DND-41 (cell line): ENCODE measurements around the gene NRXN3.

Experiments
- ATAC-seq: fragments of 200-7000 bp; cut with Tn5 transposase; 3 replicates; pipeline ENCODE4 v1.9.1; 2021; ENCODE audit warnings: low read depth; ENCODE audit not compliant: insufficient read depth
- DNase-seq: peaks from one replicate; pipeline ENCODE4 v3.0.0-alpha.2; 2020
- H2AFZ ChIP-seq: 2 replicates; pipeline ENCODE4 v1.6.0; 2012; ENCODE audit warnings: low read depth, low read length
- H3K27ac ChIP-seq: 2 replicates; pipeline ENCODE4 v1.5.1; 2012; ENCODE audit warnings: low read length, inconsistent platforms
- H3K27me3 ChIP-seq: fragments of 200-600 bp; sonication (generic); 2 replicates; pipeline ENCODE4 v1.6.0; 2012; ENCODE audit warnings: low read length, mild to moderate bottlenecking, inconsistent platforms; ENCODE audit not compliant: insufficient read depth, poor library complexity
- H3K36me3 ChIP-seq: 2 replicates; pipeline ENCODE4 v1.5.1; 2012; ENCODE audit warnings: low read length, inconsistent platforms; ENCODE audit not compliant: insufficient read depth
- H3K4me1 ChIP-seq: 2 replicates; pipeline ENCODE4 v1.5.1; 2012; ENCODE audit warnings: mild to moderate bottlenecking, low read length; ENCODE audit not compliant: insufficient read depth
- H3K4me2 ChIP-seq: 2 replicates; pipeline ENCODE4 v1.6.0; 2012; ENCODE audit warnings: mild to moderate bottlenecking, moderate library complexity, low read length, inconsistent platforms; ENCODE audit not compliant: insufficient read depth
- H3K4me3 ChIP-seq, 2 experiments: fragments of 200-600 bp in 1 of 2; shearing (Covaris generic) in 1 of 2; 2 replicates each; pipeline ENCODE4 v1.5.1; 2012 to 2016; ENCODE audit warnings: inconsistent platforms in 2 of 2, low read length in 2 of 2, mild to moderate bottlenecking in 2 of 2, low read depth in 1 of 2, moderate library complexity in 1 of 2
- H3K79me2 ChIP-seq: 2 replicates; pipeline ENCODE4 v1.6.0; 2012; ENCODE audit warnings: low read length, inconsistent platforms; ENCODE audit not compliant: insufficient read depth
- H3K9ac ChIP-seq: 2 replicates; pipeline ENCODE4 v1.6.0; 2012; ENCODE audit warnings: low read depth, mild to moderate bottlenecking, inconsistent platforms, low read length, moderate library complexity
- H3K9me3 ChIP-seq: 2 replicates; pipeline ENCODE4 v1.5.1; 2012; ENCODE audit warnings: low read length, moderate library complexity, mild to moderate bottlenecking, inconsistent platforms; ENCODE audit not compliant: insufficient read depth, severe bottlenecking
- H4K20me1 ChIP-seq: 2 replicates; pipeline ENCODE4 v1.6.0; 2012; ENCODE audit warnings: low read length; ENCODE audit not compliant: insufficient read depth
- EZH2 ChIP-seq: IDR thresholded peaks from 3 replicates; pipeline ENCODE4 v1.6.1; 2012; ENCODE audit warnings: borderline replicate concordance, low read depth, mild to moderate bottlenecking, moderate library complexity, low read length, inconsistent platforms; ENCODE audit not compliant: severe bottlenecking
- TF ChIP-seq, protein P1 (sequence below): IDR thresholded peaks from 2 replicates; pipeline ENCODE4 v1.5.1; 2012; ENCODE audit warnings: borderline replicate concordance, low read length, moderate library complexity, mild to moderate bottlenecking; ENCODE audit not compliant: poor library complexity, severe bottlenecking; ENCODE audit errors: extremely low read depth

Gene NRXN3

DNA sequence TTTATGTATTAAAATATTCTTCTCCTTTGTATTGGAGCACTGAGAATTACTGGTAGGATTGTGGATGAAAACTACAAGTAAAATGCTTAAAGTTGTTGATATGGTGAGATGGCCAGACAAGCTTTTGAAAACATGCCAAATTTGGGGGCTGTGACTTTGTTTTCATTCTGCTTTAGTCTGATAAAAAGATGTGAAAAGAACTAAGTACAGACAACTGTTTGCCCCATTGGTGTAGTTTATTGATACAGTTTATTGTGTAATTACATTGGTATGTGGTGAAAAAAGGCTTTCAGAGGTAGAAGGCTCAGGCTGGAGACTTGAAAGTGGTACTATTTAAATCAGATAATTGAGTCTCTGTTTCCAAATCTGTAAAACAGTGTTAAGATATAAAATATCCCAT, 1294.3 kb downstream of the NRXN3 start:
- Histone ChIP-seq H3K36me3 (no peaks in the 10 kb centered on the region), H3K9ac (no peak overlapping the region), H4K20me1 (no peaks in the 10 kb centered on the region), H3K4me3 (no peak overlapping the region), H3K4me2 (no peak overlapping the region), H2AFZ (no peak overlapping the region), H3K79me2 (no peaks in the 10 kb centered on the region), H3K27me3 (no peaks in the 10 kb centered on the region), H3K9me3 (no peaks in the 10 kb centered on the region), H3K4me1 (no peaks in the 10 kb centered on the region), H3K27ac (no peak overlapping the region)
- ATAC-seq (no peak), DNase-seq (no peak)
- TF ChIP-seq EZH2: no peak
- TF ChIP-seq, protein P1, sequence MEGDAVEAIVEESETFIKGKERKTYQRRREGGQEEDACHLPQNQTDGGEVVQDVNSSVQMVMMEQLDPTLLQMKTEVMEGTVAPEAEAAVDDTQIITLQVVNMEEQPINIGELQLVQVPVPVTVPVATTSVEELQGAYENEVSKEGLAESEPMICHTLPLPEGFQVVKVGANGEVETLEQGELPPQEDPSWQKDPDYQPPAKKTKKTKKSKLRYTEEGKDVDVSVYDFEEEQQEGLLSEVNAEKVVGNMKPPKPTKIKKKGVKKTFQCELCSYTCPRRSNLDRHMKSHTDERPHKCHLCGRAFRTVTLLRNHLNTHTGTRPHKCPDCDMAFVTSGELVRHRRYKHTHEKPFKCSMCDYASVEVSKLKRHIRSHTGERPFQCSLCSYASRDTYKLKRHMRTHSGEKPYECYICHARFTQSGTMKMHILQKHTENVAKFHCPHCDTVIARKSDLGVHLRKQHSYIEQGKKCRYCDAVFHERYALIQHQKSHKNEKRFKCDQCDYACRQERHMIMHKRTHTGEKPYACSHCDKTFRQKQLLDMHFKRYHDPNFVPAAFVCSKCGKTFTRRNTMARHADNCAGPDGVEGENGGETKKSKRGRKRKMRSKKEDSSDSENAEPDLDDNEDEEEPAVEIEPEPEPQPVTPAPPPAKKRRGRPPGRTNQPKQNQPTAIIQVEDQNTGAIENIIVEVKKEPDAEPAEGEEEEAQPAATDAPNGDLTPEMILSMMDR: no peak

DNA sequence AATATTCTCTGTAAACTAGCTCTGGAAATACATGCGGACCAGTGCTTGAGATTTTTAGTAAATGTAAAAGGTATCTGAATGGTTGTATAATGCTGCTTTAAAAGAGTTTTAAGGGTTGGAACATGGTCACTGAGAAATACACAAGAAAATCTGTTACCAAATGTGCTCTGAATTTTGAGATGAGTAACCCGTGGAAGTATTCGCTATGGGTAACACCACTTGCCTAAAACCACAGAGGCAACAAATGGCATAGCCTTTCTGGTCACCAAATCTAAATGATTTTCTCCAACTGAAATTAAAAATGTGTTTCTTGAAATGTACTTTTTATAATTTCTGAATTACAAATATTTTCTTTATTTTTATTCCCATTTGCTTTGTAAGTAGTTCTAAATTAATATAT, 1295.5 kb downstream of the NRXN3 start:
- no peak for TF ChIP-seq EZH2
- TF ChIP-seq, protein P1: no peak
- Histone ChIP-seq H3K36me3 (no peaks in the 10 kb centered on the region), H2AFZ (no peak overlapping the region), H3K27ac (no peak overlapping the region), H4K20me1 (no peaks in the 10 kb centered on the region), H3K4me1 (no peaks in the 10 kb centered on the region), H3K27me3 (no peaks in the 10 kb centered on the region), H3K9ac (no peak overlapping the region), H3K4me2 (no peak overlapping the region), H3K4me3 (no peak overlapping the region), H3K9me3 (no peaks in the 10 kb centered on the region), H3K79me2 (no peaks in the 10 kb centered on the region)
- ATAC-seq (no peak), DNase-seq (no peak)

- no peaks in the 10 kb centered on the region for H3K4me1 ChIP-seq
- DNase-seq (no peak), ATAC-seq (no peak)
- H3K4me2 ChIP-seq: no peak overlapping the region
- H3K9ac ChIP-seq: no peak overlapping the region
- H3K27me3 ChIP-seq: no peaks in the 10 kb centered on the region
- TF ChIP-seq, protein P1: no peak
- TF ChIP-seq EZH2: no peak
- H3K9me3 ChIP-seq: no peaks in the 10 kb centered on the region
- no peaks in the 10 kb centered on the region for H3K79me2 ChIP-seq
- H3K27ac ChIP-seq: no peak overlapping the region
- H3K4me3 ChIP-seq: no peak overlapping the region
- no peak overlapping the region for H2AFZ ChIP-seq
- no peaks in the 10 kb centered on the region for H4K20me1 ChIP-seq
- H3K36me3 ChIP-seq: no peaks in the 10 kb centered on the region
Observed at GRCh38 chr14:79466938-79467527, 1296.9 kb downstream of the NRXN3 start.
